ENCODE data around the gene RAB3GAP2. TPM values are rescaled to one million over a fixed set of nuclear protein-coding genes. Genes with fewer than 3 reads are reported as not detected.

The RAB3GAP2 gene
- polyA plus RNA-seq, 1 experiment: 43.6 TPM

GRCh38 chr1:220127076-220127475 is 145.2 kb downstream of the RAB3GAP2 start:
- CTCF ChIA-PET: interaction anchor here (1.0 kb wide), 1 partner anchor 33 kb away, joined by 3 read pairs; no protein-coding TSS in a partner anchor
- POLR2A ChIA-PET: no interaction called here
- Histone ChIP-seq H3K4me3 (ENCODE audit: low read depth, low read length) (no peak overlapping the region), H3K27me3 (ENCODE audit: control insufficient read depth, insufficient read depth, low read length) (no peaks in the 10 kb centered on the region), H3K27ac (ENCODE audit: low read depth, low read length) (no peak overlapping the region), H3K9me3 (ENCODE audit: control insufficient read depth, insufficient read depth, low read length) (no peaks in the 10 kb centered on the region)
- no peak for DNase-seq (ENCODE audit: low read depth, low spot score)
- TF ChIP-seq CTCF (IDR thresholded peaks at IDR 0.05; ENCODE audit: low read depth, low read length): no peak

- CTCF ChIA-PET: interaction anchor here (0.6 to 2.3 kb wide), 8 partner anchors 9 to 651 kb away, joined by 3 to 9 read pairs (median 6); no protein-coding TSS in a partner anchor
- peak; percentile 15 for DNase-seq (ENCODE audit: low read depth, low spot score)
- Histone ChIP-seq H3K9me3 (ENCODE audit: control insufficient read depth, insufficient read depth, low read length) (no peaks in the 10 kb centered on the region), H3K27me3 (ENCODE audit: control insufficient read depth, insufficient read depth, low read length) (no peaks in the 10 kb centered on the region), H3K4me3 (ENCODE audit: low read depth, low read length) (no peak overlapping the region), H3K27ac (ENCODE audit: low read depth, low read length) (no peak overlapping the region)
- POLR2A ChIA-PET: no interaction called here
- no peak for TF ChIP-seq CTCF (IDR thresholded peaks at IDR 0.05; ENCODE audit: low read depth, low read length)
Measured at GRCh38 chr1:220124542-220124941, 147.7 kb downstream of the RAB3GAP2 start.

GRCh38 chr1:220123889-220124288 is 148.4 kb downstream of the RAB3GAP2 start:
- TF ChIP-seq CTCF (IDR thresholded peaks at IDR 0.05; ENCODE audit: low read depth, low read length): peak; percentile 45
- ChIA-PET POLR2A (no interaction called here), CTCF (interaction anchor here (0.6 to 2.3 kb wide), 6 partner anchors 8 to 133 kb away, joined by 3 to 9 read pairs (median 6); no protein-coding TSS in a partner anchor)
- no peaks in the 10 kb centered on the region for H3K27me3 ChIP-seq (ENCODE audit: control insufficient read depth, insufficient read depth, low read length)
- no peak overlapping the region for H3K27ac ChIP-seq (ENCODE audit: low read depth, low read length)
- no peak for DNase-seq (ENCODE audit: low read depth, low spot score)
- no peaks in the 10 kb centered on the region for H3K9me3 ChIP-seq (ENCODE audit: control insufficient read depth, insufficient read depth, low read length)
- H3K4me3 ChIP-seq (ENCODE audit: low read depth, low read length): no peak overlapping the region

- TF ChIP-seq CTCF (IDR thresholded peaks at IDR 0.05; ENCODE audit: low read depth, low read length): no peak
- ChIA-PET CTCF (no interaction called here), POLR2A (no interaction called here)
- Histone ChIP-seq H3K4me3 (ENCODE audit: low read depth, low read length) (no peak overlapping the region), H3K9me3 (ENCODE audit: control insufficient read depth, insufficient read depth, low read length) (no peaks in the 10 kb centered on the region), H3K27me3 (ENCODE audit: control insufficient read depth, insufficient read depth, low read length) (no peaks in the 10 kb centered on the region), H3K27ac (ENCODE audit: low read depth, low read length) (no peak overlapping the region)
- no peak for DNase-seq (ENCODE audit: low read depth, low spot score)
Measured at GRCh38 chr1:220123066-220123465, 149.2 kb downstream of the RAB3GAP2 start.

GRCh38 chr1:220121791-220122530 is 150.3 kb downstream of the RAB3GAP2 start:
- Histone ChIP-seq H3K27me3 (ENCODE audit: control insufficient read depth, insufficient read depth, low read length) (no peaks in the 10 kb centered on the region), H3K27ac (ENCODE audit: low read depth, low read length) (no peak overlapping the region), H3K9me3 (ENCODE audit: control insufficient read depth, insufficient read depth, low read length) (no peaks in the 10 kb centered on the region), H3K4me3 (ENCODE audit: low read depth, low read length) (no peak overlapping the region)
- ChIA-PET CTCF (interaction anchor here (1.2 kb wide), 1 partner anchor 9 kb away, joined by 3 read pairs; no protein-coding TSS in a partner anchor), POLR2A (no interaction called here)
- no peak for DNase-seq (ENCODE audit: low read depth, low spot score)
- TF ChIP-seq CTCF (IDR thresholded peaks at IDR 0.05; ENCODE audit: low read depth, low read length): no peak
